Measurements from ENCODE around the gene B3GALT4.
A peak's percentile ranks its signal among the peaks of the same experiment; 100 is the strongest.

Gene B3GALT4

DNA sequence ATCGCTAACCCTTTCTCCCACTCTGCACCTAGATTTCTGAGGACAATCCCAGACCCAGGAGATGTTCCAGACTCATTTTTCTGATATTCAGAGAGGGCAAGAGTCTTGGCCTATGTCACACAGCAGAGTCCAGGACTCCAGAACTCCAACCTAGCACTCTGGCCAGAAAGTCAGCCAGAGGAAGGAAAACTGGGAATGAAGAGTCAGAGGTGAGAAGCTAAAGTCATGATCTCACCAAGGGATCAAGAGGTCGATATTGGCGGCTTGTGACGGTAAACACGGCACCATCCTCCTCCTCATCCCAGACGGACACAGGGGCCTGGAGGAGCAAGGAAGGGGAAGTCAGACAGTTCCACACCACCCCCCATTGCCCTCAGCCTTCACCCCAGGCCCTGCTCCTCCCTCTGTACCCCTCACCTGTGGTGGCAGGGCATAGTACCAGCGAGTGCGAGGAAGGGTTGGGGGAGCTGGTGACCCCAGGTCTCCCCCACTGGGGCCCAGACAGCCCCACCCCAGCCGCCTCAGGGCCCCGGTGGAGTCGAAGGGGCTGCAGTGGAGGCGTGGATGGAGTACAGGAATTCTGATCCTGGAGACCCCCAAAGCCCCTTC is 20.0 kb downstream of the B3GALT4 start:
- DNase-seq (ENCODE audit: extremely low spot score), result no peak
- ChIA-PET CTCF (no interaction called here), POLR2A (interaction anchor here (0.6 to 4.1 kb wide), 5 partner anchors 8 to 25 kb away, joined by 3 to 44 read pairs (median 6); partner anchors contain the start of genes B3GALT4, PFDN6, RPS18 and VPS52)
- TF ChIP-seq, protein P1, sequence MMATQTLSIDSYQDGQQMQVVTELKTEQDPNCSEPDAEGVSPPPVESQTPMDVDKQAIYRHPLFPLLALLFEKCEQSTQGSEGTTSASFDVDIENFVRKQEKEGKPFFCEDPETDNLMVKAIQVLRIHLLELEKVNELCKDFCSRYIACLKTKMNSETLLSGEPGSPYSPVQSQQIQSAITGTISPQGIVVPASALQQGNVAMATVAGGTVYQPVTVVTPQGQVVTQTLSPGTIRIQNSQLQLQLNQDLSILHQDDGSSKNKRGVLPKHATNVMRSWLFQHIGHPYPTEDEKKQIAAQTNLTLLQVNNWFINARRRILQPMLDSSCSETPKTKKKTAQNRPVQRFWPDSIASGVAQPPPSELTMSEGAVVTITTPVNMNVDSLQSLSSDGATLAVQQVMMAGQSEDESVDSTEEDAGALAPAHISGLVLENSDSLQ (IDR thresholded peaks at IDR 0.05), result no peak
- TF ChIP-seq BHLHE40 (IDR thresholded peaks at IDR 0.05; ENCODE audit: borderline replicate concordance), result no peak
- no peak for TF ChIP-seq FOXA1 (IDR thresholded peaks at IDR 0.05)
- no peak for TF ChIP-seq SP1 (IDR thresholded peaks at IDR 0.05)
- no peak for TF ChIP-seq ZNF384 (IDR thresholded peaks at IDR 0.05)

DNA sequence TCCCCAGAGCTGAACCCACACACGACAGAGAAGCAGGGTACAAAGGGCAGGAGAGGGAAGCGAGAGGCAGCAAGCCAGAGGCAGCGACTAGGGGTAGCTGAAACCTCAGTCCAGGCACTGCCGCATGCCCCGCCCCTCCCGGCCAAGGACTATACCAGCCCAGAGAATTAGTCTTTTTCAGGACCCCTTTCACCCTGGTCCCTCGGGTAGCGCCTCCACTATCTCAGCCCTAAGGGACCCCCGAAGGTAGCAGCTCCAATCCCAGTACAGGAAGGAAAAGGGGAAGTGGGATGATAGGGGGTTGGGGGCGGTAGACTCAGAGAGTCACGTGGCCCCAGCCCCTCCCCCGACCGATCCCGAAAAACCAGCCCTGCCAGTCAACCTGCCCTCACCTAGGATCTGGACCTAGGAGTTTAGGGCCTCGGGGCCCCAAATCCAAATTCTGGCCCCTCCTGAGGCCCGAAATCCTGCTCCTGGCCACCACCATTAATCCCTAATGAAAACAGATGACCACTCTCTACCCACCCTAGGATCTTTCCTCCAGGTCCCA is 20.6 kb downstream of the B3GALT4 start:
- CTCF ChIA-PET, result interaction anchor here (0.9 kb wide), 1 partner anchor 9 kb away, joined by 3 read pairs; no protein-coding TSS in a partner anchor
- POLR2A ChIA-PET, result interaction anchor here (0.6 to 4.1 kb wide), 5 partner anchors 8 to 26 kb away, joined by 3 to 44 read pairs (median 6); partner anchors contain the start of genes B3GALT4, PFDN6, RPS18 and VPS52
- no peak for DNase-seq (ENCODE audit: extremely low spot score)
- TF ChIP-seq HDGF (IDR thresholded peaks at IDR 0.05; ENCODE audit: borderline replicate concordance), result no peak
- TF ChIP-seq, protein P1 (IDR thresholded peaks at IDR 0.05), result peak; percentile 50

DNA sequence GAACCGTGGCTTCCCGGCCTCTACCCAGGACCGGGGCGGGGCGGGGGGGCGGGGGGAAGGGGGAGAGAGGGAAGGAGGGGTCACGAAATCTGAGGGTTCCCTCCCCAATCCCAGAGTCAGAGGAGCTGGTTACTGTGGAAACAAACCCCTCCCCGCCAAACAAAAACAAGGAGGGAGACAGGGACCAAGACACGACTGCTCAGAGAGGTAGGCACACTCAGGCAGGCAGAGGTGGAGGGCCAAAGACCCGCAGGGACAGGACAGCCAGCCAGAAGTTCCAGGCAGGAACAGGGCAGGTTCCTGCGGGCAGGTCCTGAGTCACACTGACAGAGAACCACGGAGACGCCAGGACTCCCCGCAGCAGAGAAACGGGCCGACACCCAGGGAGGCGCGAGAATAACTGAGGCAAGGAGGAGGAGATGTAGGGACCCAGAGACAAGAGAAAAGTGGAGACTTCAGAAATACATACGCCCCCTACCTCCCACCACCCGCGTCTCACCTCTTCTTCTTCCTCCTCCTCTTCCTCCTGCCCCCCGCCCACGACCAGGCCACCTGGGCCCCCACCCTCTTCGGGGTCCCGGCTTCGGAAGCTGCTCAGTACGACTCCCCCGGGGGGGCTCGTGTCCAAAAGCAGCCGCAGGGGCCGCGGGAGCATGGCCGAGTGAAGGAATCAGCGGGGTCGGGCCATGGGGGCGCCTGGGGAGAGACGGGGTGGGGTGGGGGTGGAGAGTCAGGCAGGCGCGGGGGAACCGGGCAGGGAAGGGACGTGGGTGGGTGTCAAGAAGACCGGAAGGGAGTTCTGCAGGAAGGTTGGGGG is 21.2 kb downstream of the B3GALT4 start:
- TF ChIP-seq TARDBP (IDR thresholded peaks at IDR 0.05) (no peak), SP1 (IDR thresholded peaks at IDR 0.05) (no peak), L3MBTL2 (conservative IDR thresholded peaks at IDR 0.05) (no peak), SUZ12 (IDR thresholded peaks at IDR 0.05) (no peak), HDGF (IDR thresholded peaks at IDR 0.05; ENCODE audit: borderline replicate concordance) (no peak), CTBP1 (IDR thresholded peaks at IDR 0.05; ENCODE audit: borderline replicate concordance) (no peak), LEF1 (IDR thresholded peaks at IDR 0.05; ENCODE audit: borderline replicate concordance) (no peak), BHLHE40 (IDR thresholded peaks at IDR 0.05; ENCODE audit: borderline replicate concordance) (no peak), FOXM1 (IDR thresholded peaks at IDR 0.05; ENCODE audit: borderline replicate concordance) (no peak)
- no peak for DNase-seq (ENCODE audit: extremely low spot score)
- CTCF ChIA-PET, result interaction anchor here (0.9 to 1.2 kb wide), 2 partner anchors 10 to 178 kb away, joined by 3 read pairs; no protein-coding TSS in a partner anchor
- POLR2A ChIA-PET, result interaction anchor here (1.6 to 4.1 kb wide), 5 partner anchors 9 to 100 kb away, joined by 4 to 44 read pairs (median 36); partner anchors contain the start of genes B3GALT4, PFDN6, RPS18 and VPS52

DNA sequence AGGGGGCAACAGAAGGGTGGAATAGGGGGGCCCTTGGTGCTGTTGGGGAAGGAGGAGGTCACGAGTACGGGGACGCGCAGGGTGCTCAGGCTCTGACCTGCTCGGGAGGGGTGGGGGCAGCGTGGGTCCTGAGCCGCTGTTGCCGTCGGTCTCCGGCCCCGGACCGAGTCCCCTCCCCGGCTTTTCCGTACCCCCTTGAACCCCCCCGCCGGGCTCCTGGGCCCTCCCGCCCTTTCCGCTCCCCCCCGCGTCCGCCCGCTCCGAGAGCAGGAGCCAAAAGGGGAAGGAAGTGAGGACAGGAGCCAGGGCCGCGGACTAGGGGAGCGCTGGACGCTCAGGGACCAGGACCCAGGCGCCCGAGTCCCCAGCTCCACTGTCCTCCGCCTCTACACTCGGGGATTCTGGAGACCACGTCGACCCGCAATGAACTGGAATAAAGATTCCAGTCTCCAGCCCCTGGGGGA is 21.9 kb downstream of the B3GALT4 start, which contains the start of gene RGL2:
RGL2 (minus strand) TSS at position 170 of the 464 bp plus-strand sequence. CDS start 332 bp downstream, outside the sequence.
- ChIA-PET CTCF (interaction anchor here (0.7 to 1.2 kb wide), 7 partner anchors 10 to 179 kb away, joined by 3 to 16 read pairs (median 4); partner anchors contain the start of genes B3GALT4, PFDN6, RPS18 and VPS52), POLR2A (interaction anchor here (1.1 to 4.1 kb wide), 16 partner anchors 9 to 156 kb away, joined by 3 to 46 read pairs (median 8); partner anchors contain the start of genes B3GALT4, CUTA, PFDN6 and RPS18)
- peak; percentile 23 for DNase-seq (ENCODE audit: extremely low spot score)
- TF ChIP-seq ARNT (IDR thresholded peaks at IDR 0.05), result no peak
- TF ChIP-seq SUZ12 (IDR thresholded peaks at IDR 0.05), result no peak
- no peak for TF ChIP-seq TARDBP (IDR thresholded peaks at IDR 0.05)
- TF ChIP-seq SP1 (IDR thresholded peaks at IDR 0.05), result no peak
- no peak for TF ChIP-seq ELF4 (IDR thresholded peaks at IDR 0.05)
- no peak for TF ChIP-seq NFRKB (IDR thresholded peaks at IDR 0.05)
- no peak for TF ChIP-seq LEF1 (IDR thresholded peaks at IDR 0.05; ENCODE audit: borderline replicate concordance)
- no peak for TF ChIP-seq CTBP1 (IDR thresholded peaks at IDR 0.05; ENCODE audit: borderline replicate concordance)
- no peak for TF ChIP-seq FOXK2 (IDR thresholded peaks at IDR 0.05)
- no peak for TF ChIP-seq ZNF384 (IDR thresholded peaks at IDR 0.05)
- TF ChIP-seq HDGF (IDR thresholded peaks at IDR 0.05; ENCODE audit: borderline replicate concordance), result no peak
- TF ChIP-seq FOXA1 (IDR thresholded peaks at IDR 0.05), result no peak
- TF ChIP-seq L3MBTL2 (conservative IDR thresholded peaks at IDR 0.05), result no peak
- TF ChIP-seq FOXM1 (IDR thresholded peaks at IDR 0.05; ENCODE audit: borderline replicate concordance), result no peak
- TF ChIP-seq BHLHE40 (IDR thresholded peaks at IDR 0.05; ENCODE audit: borderline replicate concordance), result no peak
- TF ChIP-seq, protein P1 (IDR thresholded peaks at IDR 0.05), result no peak

DNA sequence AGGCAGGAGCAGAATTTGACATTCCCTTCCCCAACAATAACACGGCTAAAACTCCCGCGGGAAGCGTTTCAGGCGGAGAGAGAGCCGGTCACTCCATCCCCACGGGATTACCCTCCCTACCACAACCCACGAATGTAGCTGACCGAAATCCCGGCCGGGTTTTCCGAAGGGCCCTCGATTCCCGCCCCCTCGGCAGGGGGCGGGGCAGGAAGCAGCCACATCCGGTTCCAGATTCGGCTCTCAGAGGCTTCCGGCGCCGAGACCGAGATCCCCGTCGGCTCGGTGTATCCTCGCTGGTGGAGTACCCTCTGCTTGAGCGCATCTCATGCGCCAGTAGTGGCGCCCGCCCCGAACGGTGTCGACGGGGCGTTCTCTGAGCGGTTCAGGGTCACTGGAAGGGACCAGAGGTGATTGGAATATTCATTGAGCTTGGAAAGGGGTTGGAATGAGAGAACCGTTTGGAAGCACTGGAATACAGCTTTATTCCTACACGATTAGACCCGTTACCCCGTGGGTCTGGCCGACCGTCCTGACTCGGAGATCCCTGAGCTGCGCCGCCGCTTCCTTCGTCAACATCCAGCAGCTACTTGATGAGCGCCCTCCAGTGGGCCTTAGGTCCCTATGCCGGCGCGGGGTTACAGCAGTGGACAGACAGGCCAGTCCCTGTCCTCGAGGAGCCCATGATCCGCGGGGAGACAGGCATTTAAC is 22.5 kb downstream of the B3GALT4 start:
- TF ChIP-seq FOXK2 (IDR thresholded peaks at IDR 0.05) (no peak), BHLHE40 (IDR thresholded peaks at IDR 0.05; ENCODE audit: borderline replicate concordance) (no peak), FOXM1 (IDR thresholded peaks at IDR 0.05; ENCODE audit: borderline replicate concordance) (0 out of 2 replicates have a peak, but pooled peaks have one; percentile 43), HDGF (IDR thresholded peaks at IDR 0.05; ENCODE audit: borderline replicate concordance) (no peak), LEF1 (IDR thresholded peaks at IDR 0.05; ENCODE audit: borderline replicate concordance) (no peak), SP1 (IDR thresholded peaks at IDR 0.05) (no peak), CTBP1 (IDR thresholded peaks at IDR 0.05; ENCODE audit: borderline replicate concordance) (no peak), L3MBTL2 (conservative IDR thresholded peaks at IDR 0.05) (peak; percentile 11), SUZ12 (IDR thresholded peaks at IDR 0.05) (no peak), TARDBP (IDR thresholded peaks at IDR 0.05) (peak; percentile 93)
- TF ChIP-seq, protein P1 (IDR thresholded peaks at IDR 0.05), result 0 out of 2 replicates have a peak, but pooled peaks have one; percentile 47
- DNase-seq (ENCODE audit: extremely low spot score), result peak; percentile 86
- POLR2A ChIA-PET, result interaction anchor here (1.0 to 4.1 kb wide), 19 partner anchors 9 to 328 kb away, joined by 3 to 46 read pairs (median 7); partner anchors contain the start of genes B3GALT4, CUTA, PFDN6 and RING1
- CTCF ChIA-PET, result interaction anchor here (0.5 to 1.2 kb wide), 16 partner anchors 9 to 179 kb away, joined by 3 to 16 read pairs (median 4); partner anchors contain the start of genes B3GALT4, PFDN6, RPS18 and VPS52

All from HEK293T (cell line).